CD4-positive, alpha-beta T cell treated with Interleukin-17A for 4 hours (primary cell): ENCODE results near the gene TMEM229B.

Source experiments
- DNase-seq: peaks from one replicate; pipeline ENCODE4 v3.0.0-alpha.2; 2020; ENCODE audit warnings: mixed read lengths

Gene TMEM229B

DNA sequence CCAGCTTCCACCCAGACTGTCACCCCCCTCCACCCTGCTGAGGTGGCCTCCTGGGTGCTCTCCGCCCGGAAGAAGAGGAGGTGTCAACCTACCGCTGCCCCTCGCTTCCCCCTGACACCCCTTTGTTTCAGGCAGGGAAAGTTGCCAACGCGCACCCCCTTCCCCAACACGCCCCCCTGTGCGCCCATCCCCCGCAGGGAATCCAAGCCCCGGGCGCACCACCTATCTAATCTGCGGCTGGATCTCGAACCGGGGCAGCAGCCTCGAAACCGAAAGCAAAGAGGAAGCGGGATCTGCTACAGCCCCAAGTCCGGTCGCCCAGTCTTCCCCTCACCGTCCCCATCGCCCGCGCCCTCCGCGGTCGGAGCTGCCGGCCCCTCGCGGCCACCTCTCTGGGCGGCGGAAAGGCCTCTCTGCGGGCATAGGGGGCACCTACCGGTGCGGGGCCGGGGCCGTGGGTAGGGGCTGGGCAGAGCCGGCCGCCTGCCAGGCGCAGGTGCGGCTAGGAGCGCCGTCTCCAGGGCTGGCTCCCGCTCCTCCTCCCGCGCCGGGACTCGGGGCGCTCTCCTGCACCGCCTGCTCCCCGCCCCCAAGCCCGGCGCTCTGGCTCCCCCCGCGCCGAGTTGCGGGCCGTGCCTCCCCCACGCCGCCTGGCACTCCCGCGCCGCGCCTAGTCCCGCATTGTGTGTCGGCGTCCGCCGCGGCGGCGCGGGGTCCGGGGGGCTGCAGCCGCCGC lies 26.3 kb upstream of the TMEM229B start:
- peak; percentile 47 for DNase-seq

- DNase-seq: no peak
These were observed 25.7 kb upstream of the TMEM229B start for GRCh38 chr14:67514203-67514607.

- DNase-seq: peak; percentile 9
These were observed 25.1 kb upstream of the TMEM229B start for GRCh38 chr14:67513631-67514108.

DNA sequence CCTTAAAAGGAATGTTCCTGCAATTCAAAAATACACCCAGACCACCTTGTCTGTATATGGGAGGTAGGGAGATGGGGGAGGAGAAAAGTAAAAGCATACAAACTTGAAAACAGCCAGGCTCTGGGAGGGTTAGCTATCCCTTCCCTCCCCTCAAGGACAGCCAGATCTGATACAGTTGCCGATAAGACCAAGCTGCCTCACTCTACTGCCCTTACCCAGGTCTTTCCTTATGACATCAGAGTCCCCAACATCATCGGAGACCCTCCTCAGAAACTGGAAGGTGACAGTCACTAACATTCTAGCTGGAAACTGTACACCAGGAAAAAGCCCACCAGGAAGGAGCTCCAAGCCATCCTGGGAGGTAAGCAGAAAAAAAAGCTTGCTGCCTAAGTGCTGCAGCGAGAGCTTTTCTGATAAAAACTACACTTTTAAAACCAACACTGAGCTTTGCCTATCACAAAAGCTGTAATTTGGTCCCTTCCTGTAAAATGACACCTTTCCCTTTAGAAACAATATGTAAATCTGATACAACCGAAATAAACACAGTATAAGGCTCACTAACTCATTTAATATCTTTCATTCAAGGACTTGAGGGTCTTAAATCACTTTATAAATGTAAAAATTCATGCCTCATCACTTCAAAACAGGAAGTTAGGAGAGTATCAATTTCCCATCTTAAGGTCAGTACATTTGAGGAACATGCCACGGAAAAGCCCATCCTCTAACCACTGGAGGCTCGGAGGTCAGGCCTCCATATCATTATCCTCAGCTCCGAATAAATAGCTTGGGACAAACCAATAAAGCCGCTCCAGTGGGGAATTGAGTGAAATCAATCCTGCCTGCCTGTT lies 24.2 kb upstream of the TMEM229B start:
- DNase-seq: no peak

DNA sequence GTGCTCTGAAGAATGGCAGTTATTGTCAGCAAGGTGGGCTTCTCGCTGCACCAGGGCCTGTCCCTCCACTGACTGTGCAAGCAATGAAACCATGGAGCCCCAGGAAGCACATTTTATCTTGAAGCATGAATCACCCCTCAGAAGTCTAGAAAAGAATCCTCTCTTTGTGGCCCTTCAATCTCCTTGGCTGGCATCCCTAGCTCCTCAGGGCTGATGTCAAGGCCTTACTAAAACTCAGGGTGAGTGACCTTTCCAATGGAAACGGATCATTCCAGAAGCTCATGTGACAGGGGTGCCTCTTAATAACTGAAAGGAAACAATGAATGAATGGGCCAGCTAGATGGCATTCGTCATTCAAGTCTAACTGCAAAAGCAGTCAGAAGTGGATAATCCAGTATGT lies 22.3 kb upstream of the TMEM229B start:
- DNase-seq: no peak

DNA sequence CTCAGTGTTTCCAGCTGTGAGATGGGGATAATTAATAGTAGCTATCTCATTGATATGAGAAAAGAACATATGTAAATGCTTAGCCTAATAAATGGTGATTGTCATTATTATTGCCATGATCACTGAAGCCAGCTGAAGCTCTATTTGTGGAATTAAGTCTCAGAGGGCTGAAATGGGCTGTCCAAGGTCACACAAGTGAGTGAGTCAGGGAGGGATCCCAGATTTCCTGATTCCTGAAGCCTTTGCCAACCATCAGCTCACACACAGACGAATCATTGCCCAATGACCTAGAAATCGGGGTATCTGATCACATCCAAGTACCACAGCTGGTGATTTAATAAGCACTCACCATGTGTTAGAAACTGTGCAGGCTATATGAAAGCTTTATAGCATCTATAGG lies 21.6 kb upstream of the TMEM229B start:
- no peak for DNase-seq

DNA sequence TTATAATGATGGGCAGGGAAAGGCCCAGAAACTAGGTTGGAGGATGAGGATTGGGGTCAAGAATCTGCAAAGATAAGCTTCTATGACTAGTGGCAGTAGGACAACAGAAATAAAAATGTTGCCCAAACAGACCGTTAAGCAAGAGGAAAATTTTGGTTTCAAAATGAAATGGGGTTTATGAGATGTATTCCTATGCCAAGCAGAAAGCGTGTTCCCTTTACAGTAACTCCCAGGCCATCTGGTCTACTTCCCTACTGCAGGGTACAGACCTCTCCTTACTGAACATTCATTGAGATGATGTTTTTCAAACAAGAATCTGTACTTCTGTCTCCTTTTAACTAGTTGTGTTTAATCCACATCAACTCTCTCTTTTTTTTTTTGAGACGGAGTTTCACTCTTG lies 20.4 kb upstream of the TMEM229B start:
- DNase-seq: no peak

- DNase-seq: no peak
These were observed 16.7 kb upstream of the TMEM229B start for GRCh38 chr14:67505254-67505653.

DNA sequence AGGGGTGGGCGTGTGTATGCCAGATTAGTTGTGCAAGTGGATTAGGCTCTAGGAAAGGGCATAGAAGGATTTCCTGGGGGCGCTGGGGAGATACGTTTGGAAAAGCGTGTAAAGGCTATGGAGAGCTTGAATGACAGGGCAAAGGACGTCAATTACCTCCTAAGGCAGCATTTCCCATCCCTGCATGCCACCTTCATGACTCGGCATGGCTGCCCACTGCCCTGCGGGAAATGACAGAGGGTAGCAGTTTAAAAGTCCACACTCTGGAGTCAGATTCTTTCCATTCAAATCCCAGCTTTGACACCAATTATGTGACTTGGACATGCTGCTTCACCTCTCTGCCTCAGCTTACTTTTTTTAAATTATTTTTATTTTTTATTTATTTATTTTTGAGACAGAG lies 14.8 kb upstream of the TMEM229B start:
- no peak for DNase-seq

DNA sequence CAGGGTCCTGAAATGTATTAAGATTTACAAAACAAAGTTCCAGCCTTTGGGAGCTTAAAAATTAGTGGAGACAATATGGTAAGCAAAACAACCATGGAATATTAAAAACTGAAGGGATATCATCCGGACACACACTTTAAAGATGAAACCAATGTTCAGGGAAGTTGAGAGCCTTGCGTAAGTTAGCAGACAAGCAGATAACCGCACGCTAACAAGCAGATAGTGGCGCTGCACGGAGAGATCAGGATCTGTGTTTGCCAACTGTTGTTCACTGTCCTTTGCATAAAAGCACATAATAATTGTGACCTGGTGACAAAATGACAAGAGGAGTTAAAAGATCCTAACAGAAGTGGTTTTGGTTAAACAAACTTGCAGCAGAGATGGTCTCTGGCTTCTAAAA lies 14.3 kb upstream of the TMEM229B start:
- DNase-seq: no peak

- DNase-seq: no peak
These were observed 13.1 kb upstream of the TMEM229B start for GRCh38 chr14:67501670-67502069.

GRCh38 chr14:67500981-67501380 lies 12.5 kb upstream of the TMEM229B start:
- no peak for DNase-seq

DNA sequence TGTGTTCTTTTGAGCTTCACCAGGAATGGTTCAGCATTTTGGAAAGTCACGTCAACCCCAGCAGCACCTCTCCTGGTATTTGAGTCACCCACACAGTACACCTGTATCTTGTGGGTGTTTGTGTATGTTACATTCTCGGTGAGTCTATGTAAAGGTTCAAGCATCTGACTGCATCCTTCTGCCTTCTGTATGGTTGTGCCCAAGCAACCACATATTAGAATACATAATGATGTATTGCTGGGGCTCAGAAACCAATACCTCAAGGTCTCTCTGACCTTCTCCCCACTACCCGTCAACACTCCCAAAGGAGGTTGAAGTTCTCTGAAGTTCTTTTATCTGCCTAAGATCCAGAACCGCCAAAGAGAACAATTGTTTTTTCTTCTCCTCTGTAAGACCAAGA lies 9.2 kb upstream of the TMEM229B start:
- DNase-seq: no peak

- no peak for DNase-seq
These were observed 8.7 kb upstream of the TMEM229B start for GRCh38 chr14:67497216-67497615.

DNA sequence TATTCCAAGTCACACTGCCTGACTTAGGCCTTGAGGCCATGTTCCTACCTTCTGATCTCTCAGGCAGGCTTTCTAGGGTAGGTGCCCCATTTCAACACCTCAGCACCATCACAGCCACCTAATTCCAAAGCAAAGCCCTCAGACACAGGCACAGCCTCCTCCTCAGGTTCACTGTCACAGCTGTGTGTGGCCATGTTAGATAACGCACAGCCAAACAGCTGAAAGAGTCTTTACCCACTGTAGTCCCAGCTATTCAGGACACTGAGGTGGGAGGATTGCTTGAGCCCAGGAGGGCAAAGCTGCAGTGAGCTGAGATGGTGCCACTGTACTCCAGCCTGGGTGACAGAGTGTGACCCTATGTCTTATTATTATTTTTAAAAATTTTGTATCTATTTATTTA lies 7.3 kb upstream of the TMEM229B start:
- DNase-seq: no peak

GRCh38 chr14:67493092-67493717 lies 4.7 kb upstream of the TMEM229B start:
- DNase-seq: no peak

DNA sequence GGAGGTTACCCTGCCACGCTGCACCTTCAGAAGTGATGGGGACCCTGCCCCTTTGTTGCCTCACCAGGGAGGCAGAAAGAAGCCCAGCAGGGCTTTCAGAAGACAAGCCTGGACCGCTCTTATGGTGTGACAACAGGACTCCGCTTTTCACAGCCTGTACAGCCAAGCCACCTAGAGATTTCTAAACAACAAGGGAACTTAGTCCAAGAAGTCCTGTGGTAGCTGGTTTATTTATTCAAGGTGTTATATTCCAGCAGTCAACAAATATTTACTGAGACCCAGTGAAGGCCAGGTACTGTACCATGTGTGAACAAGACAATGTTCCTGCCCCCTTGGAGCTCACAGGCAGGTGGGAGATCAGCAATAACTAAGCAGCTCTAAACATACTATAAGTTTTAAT lies 4.0 kb upstream of the TMEM229B start:
- no peak for DNase-seq

GRCh38 chr14:67491741-67492507 lies 3.4 kb upstream of the TMEM229B start:
- no peak for DNase-seq

- no peak for DNase-seq
These were observed 2.8 kb upstream of the TMEM229B start for GRCh38 chr14:67491285-67491684.

DNA sequence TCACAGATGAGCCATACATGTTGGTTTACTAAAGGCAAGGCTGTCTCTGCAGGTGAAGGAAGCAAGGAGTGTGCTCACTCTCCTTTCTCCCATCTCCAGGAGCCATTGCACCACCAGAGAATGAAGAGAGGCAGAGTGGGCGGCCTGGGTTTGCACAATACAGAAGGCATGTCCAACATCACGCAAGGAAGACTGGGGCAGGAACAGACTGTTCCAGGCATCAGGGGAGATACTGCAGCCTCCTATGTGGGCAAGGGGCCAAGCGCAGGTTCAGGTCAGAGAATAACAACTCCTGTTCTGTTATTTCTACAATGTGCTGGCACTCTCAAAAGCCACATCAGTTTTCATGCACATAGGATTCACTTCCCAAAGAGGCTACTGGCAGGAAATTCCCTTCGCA lies 1.7 kb upstream of the TMEM229B start:
- DNase-seq: no peak

GRCh38 chr14:67487332-67487731 lies 1.2 kb downstream of the TMEM229B start:
- no peak for DNase-seq

- no peak for DNase-seq
These were observed 1.6 kb downstream of the TMEM229B start for GRCh38 chr14:67486890-67487289.

GRCh38 chr14:67485501-67486095 lies 2.9 kb downstream of the TMEM229B start:
- no peak for DNase-seq
